ENCODE measurements around the gene ELOVL3. TPM values are rescaled to one million over a fixed set of nuclear protein-coding genes. Genes with fewer than 3 reads are reported as not detected.

ELOVL3 gene
- total and polyA plus RNA-seq, 2 donors (not counting 3 experiments of a cell fraction or from before 2014, with no cell fraction given): not detected

GRCh38 chr10:102279104-102279503 is 53.0 kb downstream of the ELOVL3 start:
- Histone ChIP-seq H3K27ac (ENCODE audit: insufficient read depth, low read depth, low read length) (no peak overlapping the region), H3K36me3 (ENCODE audit: control insufficient read depth in 2 of 2, extremely low read depth in 1 of 2, insufficient read depth in 2 of 2, low read length in 2 of 2) (no peaks in the 10 kb centered on the region), H3K4me3 (replicated peaks in 1 of 3; ENCODE audit: insufficient read depth in 1 of 3, low read depth in 1 of 3, low read length in 3 of 3) (no peak overlapping the region), H3K9me3 (replicated peaks; ENCODE audit: control insufficient read depth, insufficient read depth, low read length) (no peaks in the 10 kb centered on the region), H3K79me2 (ENCODE audit: control insufficient read depth, insufficient read depth, low read length) (peaks cover 41% of the 10 kb centered on the region), H4K20me1 (replicated peaks; ENCODE audit: control insufficient read depth, extremely low read depth, insufficient read depth, low read length) (peaks cover 10% of the 10 kb centered on the region), H3K9me1 (replicated peaks; ENCODE audit: control insufficient read depth, extremely low read depth, insufficient read depth, low read length) (no peaks in the 10 kb centered on the region), H3K27me3 (ENCODE audit: control insufficient read depth in 2 of 2, insufficient read depth in 2 of 2, low read length in 2 of 2) (no peaks in the 10 kb centered on the region), H2AFZ (ENCODE audit: low read depth, low read length) (no peak overlapping the region), H3K4me1 (ENCODE audit: control insufficient read depth, extremely low read depth, insufficient read depth, low read length) (peaks cover 22% of the 10 kb centered on the region), H3K4me2 (ENCODE audit: insufficient read depth, low read length) (no peak overlapping the region), H3K9ac (replicated peaks; ENCODE audit: extremely low read depth, insufficient read depth, low read length) (no peak overlapping the region)
- ChIA-PET CTCF (interaction anchor here (0.6 to 1.2 kb wide), 2 partner anchors 8 to 13 kb away, joined by 3 read pairs; no protein-coding TSS in a partner anchor), POLR2A (no interaction called here)
- BruUV-seq (replicated peaks): no TSS peak
- TF ChIP-seq EZH2 (IDR thresholded peaks at IDR 0.05; ENCODE audit: borderline replicate concordance, low read depth, low read length, severe bottlenecking): no peak
- DNase-seq (ENCODE audit: low read depth, low spot score) (no peak), FAIRE-seq (no peak)
- dilution Hi-C loops (cut with MboI; ENCODE audit: extremely low pct_ligation_motif_present, low sequenced_read_pairs) (no loop called here), intact Hi-C loops (cut with micrococcal nuclease) (no loop called here)

Other genes with a start within 250 kb of the ELOVL3 start
- gene ARMH3, start 170.1 kb upstream of the ELOVL3 start, total RNA-seq: 16.6 and 17.6 TPM in 2 replicates
- 12.6 and 13.1 TPM in 2 replicates for gene ARMH3, start 170.1 kb upstream of the ELOVL3 start, polyA plus RNA-seq
- gene HPS6, start 160.9 kb upstream of the ELOVL3 start, total RNA-seq: 18.5 TPM in 2 replicates
- 9.3 and 11.6 TPM in 2 replicates for gene HPS6, start 160.9 kb upstream of the ELOVL3 start, polyA plus RNA-seq
- gene LDB1, start 105.9 kb upstream of the ELOVL3 start, total RNA-seq: 65.7 and 67.7 TPM in 2 replicates
- 137 and 149 TPM in 2 replicates for gene LDB1, start 105.9 kb upstream of the ELOVL3 start, polyA plus RNA-seq
- 49.9 and 52.9 TPM in 2 replicates for gene PPRC1, start 93.3 kb upstream of the ELOVL3 start, total RNA-seq
- 26.1 and 27.0 TPM in 2 replicates for gene PPRC1, start 93.3 kb upstream of the ELOVL3 start, polyA plus RNA-seq
- 68.2 and 73.1 TPM in 2 replicates for gene NOLC1, start 73.9 kb upstream of the ELOVL3 start, total RNA-seq
- 26.0 and 32.1 TPM in 2 replicates for gene NOLC1, start 73.9 kb upstream of the ELOVL3 start, polyA plus RNA-seq
- gene PITX3, start 15.2 kb downstream of the ELOVL3 start, total RNA-seq: not detected in 2 replicates
- gene PITX3, start 15.2 kb downstream of the ELOVL3 start, polyA plus RNA-seq: not detected in 2 replicates
- gene GBF1, start 19.2 kb downstream of the ELOVL3 start, total RNA-seq: 45.7 and 49.7 TPM in 2 replicates
- 20.3 and 26.0 TPM in 2 replicates for gene GBF1, start 19.2 kb downstream of the ELOVL3 start, polyA plus RNA-seq
- gene NFKB2, start 169.4 kb downstream of the ELOVL3 start, total RNA-seq: 21.9 and 25.6 TPM in 2 replicates
- 21.0 and 23.0 TPM in 2 replicates for gene NFKB2, start 169.4 kb downstream of the ELOVL3 start, polyA plus RNA-seq
- gene PSD, start 192.5 kb downstream of the ELOVL3 start, total RNA-seq: 0.18 and 0.40 TPM in 2 replicates
- 0.08 and 0.10 TPM in 2 replicates for gene PSD, start 192.5 kb downstream of the ELOVL3 start, polyA plus RNA-seq
- gene FBXL15, start 194.5 kb downstream of the ELOVL3 start, total RNA-seq: 9.9 and 10.7 TPM in 2 replicates
- gene FBXL15, start 194.5 kb downstream of the ELOVL3 start, polyA plus RNA-seq: 15.3 and 21.6 TPM in 2 replicates
- 61.5 and 62.6 TPM in 2 replicates for gene CUEDC2, start 206.3 kb downstream of the ELOVL3 start, total RNA-seq
- 82.3 and 96.7 TPM in 2 replicates for gene CUEDC2, start 206.3 kb downstream of the ELOVL3 start, polyA plus RNA-seq
- gene C10orf95, start 225.2 kb downstream of the ELOVL3 start, total RNA-seq: not detected in 2 replicates
- 0.08 TPM in 1 of 2 replicates, not detected in the other for gene C10orf95, start 225.2 kb downstream of the ELOVL3 start, polyA plus RNA-seq